H9 (cell line): ENCODE results near the gene KL. TPM values are rescaled to one million over a fixed set of nuclear protein-coding genes. Genes with fewer than 3 reads are reported as not detected.

Experiments used
- DNase-seq: peaks from one replicate; pipeline ENCODE4 v3.0.0-alpha.2; 2017
- H2AFZ ChIP-seq: one replicate; pipeline ENCODE4 v1.6.1; 2013; ENCODE audit warnings: mild to moderate bottlenecking, low read length, control low read depth, moderate library complexity
- H2AK5ac ChIP-seq: 2 replicates; pipeline ENCODE4 v1.6.1; 2013; ENCODE audit warnings: low read length, control low read depth, mixed read lengths; ENCODE audit not compliant: insufficient read length
- H2BK120ac ChIP-seq: one replicate; pipeline ENCODE4 v1.6.1; 2013; ENCODE audit warnings: low read depth, mild to moderate bottlenecking, low read length, control low read depth, inconsistent platforms; ENCODE audit not compliant: poor library complexity, severe bottlenecking
- H2BK12ac ChIP-seq: 2 replicates; pipeline ENCODE4 v1.6.1; 2013; ENCODE audit warnings: low read length, control low read depth, mixed read lengths, low read depth; ENCODE audit not compliant: insufficient read length
- H2BK15ac ChIP-seq: 2 replicates; pipeline ENCODE4 v1.6.1; 2013; ENCODE audit warnings: low read depth, low read length, control low read depth
- H2BK20ac ChIP-seq: one replicate; pipeline ENCODE4 v1.6.1; 2013; ENCODE audit warnings: low read depth, mild to moderate bottlenecking, low read length, control low read depth, inconsistent platforms; ENCODE audit not compliant: poor library complexity, severe bottlenecking
- H2BK5ac ChIP-seq: 2 replicates; pipeline ENCODE4 v1.6.1; 2013; ENCODE audit warnings: low read length, control low read depth, mixed read lengths; ENCODE audit not compliant: insufficient read length
- H3K14ac ChIP-seq: 2 replicates; pipeline ENCODE4 v1.6.1; 2013; ENCODE audit warnings: low read length, control low read depth; ENCODE audit not compliant: insufficient read depth
- H3K18ac ChIP-seq: 2 replicates; pipeline ENCODE4 v1.6.1; 2013; ENCODE audit warnings: low read depth, mild to moderate bottlenecking, mixed read lengths, low read length, control low read depth; ENCODE audit not compliant: insufficient read length
- H3K23ac ChIP-seq: 2 replicates; pipeline ENCODE4 v1.6.1; 2013; ENCODE audit warnings: low read length, control low read depth, mixed read lengths, low read depth; ENCODE audit not compliant: insufficient read length
- H3K23me2 ChIP-seq: 2 replicates; pipeline ENCODE4 v1.6.1; 2013; ENCODE audit warnings: low read depth, mild to moderate bottlenecking, mixed read lengths, low read length, control low read depth; ENCODE audit not compliant: insufficient read length, poor library complexity, severe bottlenecking
- H3K27ac ChIP-seq: 2 replicates; pipeline ENCODE4 v1.5.1; 2013; ENCODE audit warnings: low read length, control low read depth, mixed read lengths, low read depth; ENCODE audit not compliant: insufficient read length
- H3K27me3 ChIP-seq: 2 replicates; pipeline ENCODE4 v1.6.1; 2013; ENCODE audit warnings: low read length, control low read depth, inconsistent platforms; ENCODE audit not compliant: insufficient read depth
- H3K4ac ChIP-seq: 2 replicates; pipeline ENCODE4 v1.6.1; 2013; ENCODE audit warnings: low read depth, mild to moderate bottlenecking, control low read depth, inconsistent platforms, low read length, moderate library complexity
- H3K4me1 ChIP-seq: 2 replicates; pipeline ENCODE4 v1.6.1; 2013; ENCODE audit warnings: low read length, control low read depth, inconsistent platforms; ENCODE audit not compliant: insufficient read depth
- H3K4me2 ChIP-seq: 2 replicates; pipeline ENCODE4 v1.6.1; 2013; ENCODE audit warnings: low read length, control low read depth, mixed read lengths; ENCODE audit not compliant: insufficient read length, insufficient read depth
- H3K56ac ChIP-seq: 2 replicates; pipeline ENCODE4 v1.6.1; 2013; ENCODE audit warnings: low read depth, mild to moderate bottlenecking, mixed read lengths, low read length, control low read depth; ENCODE audit not compliant: insufficient read length
- H3K79me1 ChIP-seq: 2 replicates; pipeline ENCODE4 v1.6.1; 2013; ENCODE audit warnings: low read depth, mild to moderate bottlenecking, moderate library complexity, low read length, control low read depth, inconsistent platforms; ENCODE audit not compliant: insufficient read depth, poor library complexity, severe bottlenecking
- H3K79me2 ChIP-seq: 2 replicates; pipeline ENCODE4 v1.6.1; 2013; ENCODE audit warnings: low read length, control low read depth, inconsistent platforms; ENCODE audit not compliant: insufficient read depth
- H3K9ac ChIP-seq: 2 replicates; pipeline ENCODE4 v1.6.1; 2013; ENCODE audit warnings: low read length, control low read depth, mixed read lengths; ENCODE audit not compliant: insufficient read length; ENCODE audit errors: extremely low read depth
- H3K9me3 ChIP-seq: one replicate; pipeline ENCODE4 v1.6.1; 2013; ENCODE audit warnings: low read depth, low read length, inconsistent platforms; ENCODE audit not compliant: control insufficient read depth
- H3T11ph ChIP-seq: one replicate; pipeline ENCODE4 v1.6.1; 2013; ENCODE audit warnings: mild to moderate bottlenecking, low read length, control low read depth, inconsistent platforms
- H4K20me1 ChIP-seq: one replicate; pipeline ENCODE4 v1.6.1; 2013; ENCODE audit not compliant: control insufficient read depth, insufficient read length, insufficient read depth
- H4K5ac ChIP-seq: 2 replicates; pipeline ENCODE4 v1.6.1; 2013; ENCODE audit warnings: low read depth, mild to moderate bottlenecking, mixed read lengths, low read length, control low read depth; ENCODE audit not compliant: insufficient read length
- H4K8ac ChIP-seq: replicated peaks from 2 replicates; pipeline ENCODE4 v1.6.1; 2013; ENCODE audit warnings: low read length, control low read depth, mixed read lengths, low read depth; ENCODE audit not compliant: insufficient read length
- H4K91ac ChIP-seq: 2 replicates; pipeline ENCODE4 v1.6.1; 2013; ENCODE audit warnings: low read depth, mild to moderate bottlenecking, moderate library complexity, mixed read lengths, low read length, control low read depth; ENCODE audit not compliant: insufficient read length
- H3K27ac Mint-ChIP-seq, 3 experiments: 2 replicates in 2 of 3; 3 replicates in 1 of 3; pipeline ENCODE4 v1.8.0; 2020 to 2021; ENCODE audit warnings: mixed read lengths in 3 of 3, mild to moderate bottlenecking in 1 of 3, moderate library complexity in 1 of 3
- H3K27me3 Mint-ChIP-seq: 2 replicates; pipeline ENCODE4 v1.8.0; 2021; ENCODE audit warnings: low read depth, mild to moderate bottlenecking, moderate library complexity, mixed read lengths
- H3K36me3 Mint-ChIP-seq, 3 experiments: 2 replicates in 2 of 3; 3 replicates in 1 of 3; pipeline ENCODE4 v1.8.0; 2020 to 2021; ENCODE audit warnings: low read depth in 3 of 3, mixed read lengths in 3 of 3; ENCODE audit not compliant: insufficient read depth in 1 of 3
- H3K4me1 Mint-ChIP-seq, 2 experiments: 2 replicates each; pipeline ENCODE4 v1.8.0; 2020; ENCODE audit warnings: mixed read lengths in 2 of 2
- H3K4me3 Mint-ChIP-seq, 2 experiments: 2 replicates in 1 of 2; 3 replicates in 1 of 2; pipeline ENCODE4 v1.8.0; 2020 to 2021; ENCODE audit warnings: mild to moderate bottlenecking in 2 of 2, mixed read lengths in 2 of 2, moderate library complexity in 1 of 2
- H3K9me3 Mint-ChIP-seq, 2 experiments: 2 replicates in 1 of 2; 3 replicates in 1 of 2; pipeline ENCODE4 v1.8.0; 2020; ENCODE audit warnings: mild to moderate bottlenecking in 2 of 2, mixed read lengths in 2 of 2, moderate library complexity in 1 of 2
- WGBS: extraction: QIAGEN DNeasy Blood & Tissue Kit; methylation state at CpG from one replicate; pipeline ENCODE4 v1.1.7; 2013; ENCODE audit warnings: missing lambda C conversion rate, low lambda C conversion rate, mixed read lengths; ENCODE audit not compliant: insufficient read length; ENCODE audit errors: extremely low coverage; 5-methylcytosine and 5-hydroxymethylcytosine counted together
- total RNA-seq: library from RNA; stranded (reverse); gene quantifications from 2 replicates; pipeline ENCODE4 v1.2.1, GENCODE V29; 2021
- TF ChIP-seq, protein P1 (sequence below): fragments of 200-600 bp; sonication (generic); conservative IDR thresholded peaks from 3 replicates; pipeline ENCODE4 v1.8.0; 2021; ENCODE audit warnings: antibody characterized with exemption, mild to moderate bottlenecking

Gene KL
- total RNA-seq, 1 experiment from 2014 or later = not detected

DNA sequence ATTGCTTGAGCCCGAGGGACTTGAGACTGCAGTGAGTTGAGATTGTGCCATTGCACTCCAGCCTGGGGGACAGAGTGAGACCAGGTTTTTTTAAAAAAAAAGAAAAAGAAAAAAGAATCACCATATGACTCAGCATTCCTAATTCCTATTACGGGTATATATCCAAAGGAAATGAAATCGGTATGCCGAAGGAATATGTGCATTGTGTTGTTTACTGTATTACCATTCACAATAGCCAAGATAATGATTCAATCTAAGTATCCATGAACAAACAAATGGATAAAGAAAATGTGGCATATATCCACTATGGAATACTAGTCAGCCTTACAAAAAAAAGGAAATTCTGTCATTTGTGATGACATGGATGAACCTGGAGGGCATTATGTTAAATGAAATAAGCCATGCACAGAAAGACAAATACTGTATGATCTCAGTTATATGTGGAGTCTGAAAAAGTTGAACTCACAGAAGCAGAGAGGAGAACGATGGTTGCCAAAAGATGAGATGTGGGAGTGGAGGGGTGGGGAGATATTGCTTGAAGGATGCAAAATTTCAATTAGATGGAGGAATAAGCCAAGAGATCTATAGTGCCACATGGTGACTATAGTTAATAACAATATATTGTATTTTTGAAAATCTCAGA, 4.3 kb upstream of the KL start:
- peaks cover 13 to 22% (median 13%) of the 10 kb centered on the region in 3 experiments for H3K36me3 Mint-ChIP-seq
- no peaks in the 10 kb centered on the region for H3K79me1 ChIP-seq
- H3K18ac ChIP-seq = no peak overlapping the region
- H2AK5ac ChIP-seq = no peak overlapping the region
- TF ChIP-seq, protein P1, sequence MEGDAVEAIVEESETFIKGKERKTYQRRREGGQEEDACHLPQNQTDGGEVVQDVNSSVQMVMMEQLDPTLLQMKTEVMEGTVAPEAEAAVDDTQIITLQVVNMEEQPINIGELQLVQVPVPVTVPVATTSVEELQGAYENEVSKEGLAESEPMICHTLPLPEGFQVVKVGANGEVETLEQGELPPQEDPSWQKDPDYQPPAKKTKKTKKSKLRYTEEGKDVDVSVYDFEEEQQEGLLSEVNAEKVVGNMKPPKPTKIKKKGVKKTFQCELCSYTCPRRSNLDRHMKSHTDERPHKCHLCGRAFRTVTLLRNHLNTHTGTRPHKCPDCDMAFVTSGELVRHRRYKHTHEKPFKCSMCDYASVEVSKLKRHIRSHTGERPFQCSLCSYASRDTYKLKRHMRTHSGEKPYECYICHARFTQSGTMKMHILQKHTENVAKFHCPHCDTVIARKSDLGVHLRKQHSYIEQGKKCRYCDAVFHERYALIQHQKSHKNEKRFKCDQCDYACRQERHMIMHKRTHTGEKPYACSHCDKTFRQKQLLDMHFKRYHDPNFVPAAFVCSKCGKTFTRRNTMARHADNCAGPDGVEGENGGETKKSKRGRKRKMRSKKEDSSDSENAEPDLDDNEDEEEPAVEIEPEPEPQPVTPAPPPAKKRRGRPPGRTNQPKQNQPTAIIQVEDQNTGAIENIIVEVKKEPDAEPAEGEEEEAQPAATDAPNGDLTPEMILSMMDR = no peak
- no peak overlapping the region for H3K56ac ChIP-seq
- H2BK12ac ChIP-seq = no peak overlapping the region
- H2BK15ac ChIP-seq = no peak overlapping the region
- H3T11ph ChIP-seq = no peak overlapping the region
- DNase-seq = no peak
- no peak overlapping the region for H2BK120ac ChIP-seq
- no peak overlapping the region for H2BK5ac ChIP-seq
- H4K20me1 ChIP-seq = no peaks in the 10 kb centered on the region
- no peak overlapping the region for H3K4ac ChIP-seq
- H3K23ac ChIP-seq = no peak overlapping the region
- no peak overlapping the region for H3K27ac Mint-ChIP-seq
- H3K4me1 Mint-ChIP-seq = peaks cover 9 to 13% of the 10 kb centered on the region in 2 experiments
- H4K5ac ChIP-seq = no peak overlapping the region
- no peak overlapping the region for H4K91ac ChIP-seq
- H3K27me3 Mint-ChIP-seq = peaks cover 47% of the 10 kb centered on the region
- no peak overlapping the region for H3K9ac ChIP-seq
- no peak overlapping the region for H3K4me3 Mint-ChIP-seq
- H2AFZ ChIP-seq = no peak overlapping the region
- H3K9me3 ChIP-seq = peaks cover 6% of the 10 kb centered on the region
- peaks cover 12% of the 10 kb centered on the region for H3K23me2 ChIP-seq
- H3K9me3 Mint-ChIP-seq = peaks cover 23 to 27% of the 10 kb centered on the region in 2 experiments
- peaks cover 18% of the 10 kb centered on the region; the same call in 1 of the 2 replicates for H3K27me3 ChIP-seq
- no peak overlapping the region for H3K14ac ChIP-seq
- no CpG with 5 or more reads among the region's 5 CpGs for WGBS
- no peak overlapping the region for H3K27ac ChIP-seq
- H4K8ac ChIP-seq = no peak overlapping the region
- H3K4me2 ChIP-seq = no peak overlapping the region
- H3K79me2 ChIP-seq = no peaks in the 10 kb centered on the region
- no peak overlapping the region for H2BK20ac ChIP-seq
- H3K4me1 ChIP-seq = no peaks in the 10 kb centered on the region
